Mesenchymal stem cell (in vitro differentiated cells and primary cell): ENCODE results near the gene GOLT1A.

Source experiments
- DNase-seq: peaks from one replicate; pipeline ENCODE4 v3.0.0-alpha.2; 2013
- H2AFZ ChIP-seq: one replicate; pipeline ENCODE4 v1.6.1; 2013; ENCODE audit warnings: low read depth, mild to moderate bottlenecking, control low read depth, inconsistent platforms, low read length, moderate library complexity
- H2AK5ac ChIP-seq: 2 replicates; pipeline ENCODE4 v1.6.1; 2013; ENCODE audit warnings: low read length, moderate library complexity, mild to moderate bottlenecking, inconsistent platforms; ENCODE audit not compliant: severe bottlenecking
- H2BK120ac ChIP-seq: one replicate; pipeline ENCODE4 v1.6.1; 2013; ENCODE audit warnings: low read depth, mild to moderate bottlenecking, inconsistent platforms, low read length, moderate library complexity
- H2BK12ac ChIP-seq, 2 experiments: one replicate each; pipeline ENCODE4 v1.6.1; 2013; ENCODE audit warnings: inconsistent platforms in 2 of 2, low read length in 2 of 2, mild to moderate bottlenecking in 2 of 2, moderate library complexity in 2 of 2, control low read depth in 1 of 2
- H2BK15ac ChIP-seq: one replicate; pipeline ENCODE4 v1.6.1; 2013; ENCODE audit warnings: mild to moderate bottlenecking, low read depth, inconsistent platforms; ENCODE audit not compliant: poor library complexity, severe bottlenecking
- H2BK5ac ChIP-seq: 2 replicates; pipeline ENCODE4 v1.6.1; 2013; ENCODE audit warnings: low read depth, mild to moderate bottlenecking, low read length, control low read depth, inconsistent platforms; ENCODE audit not compliant: poor library complexity, severe bottlenecking
- H3K14ac ChIP-seq, 2 experiments: one replicate each; pipeline ENCODE4 v1.6.1; 2013; ENCODE audit warnings: inconsistent platforms in 2 of 2, low read length in 2 of 2, control low read depth in 1 of 2, mild to moderate bottlenecking in 1 of 2, moderate library complexity in 1 of 2
- H3K18ac ChIP-seq, 2 experiments: one replicate each; pipeline ENCODE4 v1.6.1; 2013; ENCODE audit warnings: inconsistent platforms in 2 of 2, low read length in 2 of 2, control low read depth in 1 of 2, low read depth in 1 of 2, mild to moderate bottlenecking in 1 of 2
- H3K23ac ChIP-seq, 2 experiments: one replicate each; pipeline ENCODE4 v1.6.1; 2013; ENCODE audit warnings: inconsistent platforms in 2 of 2, low read length in 2 of 2, mild to moderate bottlenecking in 2 of 2, moderate library complexity in 2 of 2, control low read depth in 1 of 2
- H3K27ac ChIP-seq: 2 replicates; pipeline ENCODE4 v1.5.1; 2013; ENCODE audit warnings: mild to moderate bottlenecking, moderate library complexity, low read length, control low read depth, inconsistent platforms; ENCODE audit not compliant: poor library complexity, severe bottlenecking
- H3K27me3 ChIP-seq, 2 experiments: 2 replicates each; pipeline versions ENCODE4 v1.6.1 to v1.7.0; 2013; ENCODE audit warnings: low read length in 2 of 2, mild to moderate bottlenecking in 2 of 2, moderate library complexity in 2 of 2, control low read depth in 1 of 2, inconsistent platforms in 1 of 2; ENCODE audit not compliant: control insufficient read depth in 1 of 2, insufficient read depth in 1 of 2
- H3K36me3 ChIP-seq, 2 experiments: 2 replicates each; pipeline versions ENCODE4 v1.6.1 to v1.7.0; 2013; ENCODE audit warnings: low read length in 2 of 2, control low read depth in 1 of 2, inconsistent platforms in 1 of 2, low read depth in 1 of 2, mild to moderate bottlenecking in 1 of 2; ENCODE audit not compliant: insufficient read depth in 2 of 2, control insufficient read depth in 1 of 2
- H3K4ac ChIP-seq, 2 experiments: one replicate each; pipeline ENCODE4 v1.6.1; 2013; ENCODE audit warnings: inconsistent platforms in 2 of 2, low read length in 2 of 2, mild to moderate bottlenecking in 2 of 2, moderate library complexity in 2 of 2, control low read depth in 1 of 2, low read depth in 1 of 2
- H3K4me1 ChIP-seq: 2 replicates; pipeline ENCODE4 v1.6.1; 2013; ENCODE audit warnings: low read depth, low read length, control low read depth; ENCODE audit not compliant: control insufficient read depth, insufficient read depth
- H3K4me2 ChIP-seq: 2 replicates; pipeline ENCODE4 v1.6.1; 2013; ENCODE audit warnings: low read length, mild to moderate bottlenecking, inconsistent platforms; ENCODE audit not compliant: poor library complexity, severe bottlenecking
- H3K4me3 ChIP-seq, 2 experiments: 2 replicates each; pipeline versions ENCODE4 v1.5.1 to v1.7.0; 2013; ENCODE audit warnings: low read length in 2 of 2, mild to moderate bottlenecking in 2 of 2, control low read depth in 1 of 2, low read depth in 1 of 2; ENCODE audit not compliant: insufficient read depth in 1 of 2
- H3K79me1 ChIP-seq: replicated peaks from 2 replicates; pipeline ENCODE4 v1.6.1; 2013; ENCODE audit warnings: mild to moderate bottlenecking, control low read depth, low read length, inconsistent platforms; ENCODE audit not compliant: poor library complexity, severe bottlenecking
- H3K9ac ChIP-seq: 2 replicates; pipeline ENCODE4 v1.7.0; 2013; ENCODE audit warnings: mild to moderate bottlenecking, low read length, moderate library complexity
- H3K9me3 ChIP-seq: 2 replicates; pipeline ENCODE4 v1.7.0; 2013; ENCODE audit warnings: mild to moderate bottlenecking, low read length; ENCODE audit not compliant: control insufficient read depth
- H4K8ac ChIP-seq: one replicate; pipeline ENCODE4 v1.6.1; 2013; ENCODE audit warnings: inconsistent platforms, mild to moderate bottlenecking, low read length, moderate library complexity
- H4K91ac ChIP-seq: one replicate; pipeline ENCODE4 v1.6.1; 2013; ENCODE audit warnings: mild to moderate bottlenecking, low read length, inconsistent platforms
- WGBS: methylation state at CpG from one replicate; pipeline ENCODE4 v1.1.7; 2013; ENCODE audit warnings: mixed read lengths; 5-methylcytosine and 5-hydroxymethylcytosine counted together

Gene GOLT1A

GRCh38 chr1:204259196-204259595 is 45.4 kb upstream of the GOLT1A start:
- Histone ChIP-seq H3K27me3 (peaks cover 23 to 37% of the 10 kb centered on the region in 2 experiments), H3K14ac (no peak overlapping the region), H2AK5ac (no peak overlapping the region), H3K4ac (peak overlapping the region in 1 of 2 experiments; percentile 49), H4K8ac (no peak overlapping the region), H3K4me2 (no peak overlapping the region), H2BK12ac (peak overlapping the region in 1 of 2 experiments; percentile 34), H3K4me3 (no peak overlapping the region), H3K9ac (no peak overlapping the region), H3K27ac (no peak overlapping the region), H3K4me1 (peaks cover 1% of the 10 kb centered on the region), H2BK5ac (no peak overlapping the region), H3K23ac (no peak overlapping the region), H3K9me3 (no peaks in the 10 kb centered on the region), H3K79me1 (no peaks in the 10 kb centered on the region), H2BK15ac (no peak overlapping the region), H3K18ac (no peak overlapping the region), H2AFZ (no peak overlapping the region), H3K36me3 (no peaks in the 10 kb centered on the region), H4K91ac (no peak overlapping the region), H2BK120ac (no peak overlapping the region)
- DNase-seq = no peak
- WGBS = 93% methylated on average over 15 of the region's 18 CpGs

GRCh38 chr1:204258213-204259115 is 44.7 kb upstream of the GOLT1A start:
- no peaks in the 10 kb centered on the region for H3K79me1 ChIP-seq
- 64% methylated on average over 6 of the region's 7 CpGs for WGBS
- DNase-seq = peak; percentile 69

GRCh38 chr1:204257446-204257845 is 43.7 kb upstream of the GOLT1A start:
- no peak for DNase-seq
- WGBS = 96% methylated on average over 22 of the region's 24 CpGs
- Histone ChIP-seq H3K18ac (no peak overlapping the region), H3K36me3 (no peaks in the 10 kb centered on the region), H4K8ac (peak overlapping the region; percentile 29), H4K91ac (no peak overlapping the region), H2BK120ac (no peak overlapping the region), H3K9me3 (no peaks in the 10 kb centered on the region), H2AFZ (no peak overlapping the region), H3K79me1 (no peaks in the 10 kb centered on the region), H2BK12ac (peak overlapping the region in 1 of 2 experiments; percentile 86), H3K27ac (no peak overlapping the region), H3K23ac (no peak overlapping the region), H2BK5ac (no peak overlapping the region), H3K4ac (no peak overlapping the region), H3K9ac (no peak overlapping the region), H3K4me3 (no peak overlapping the region), H3K27me3 (peaks cover 10 to 22% of the 10 kb centered on the region in 2 experiments), H3K4me1 (peaks cover 1% of the 10 kb centered on the region), H2BK15ac (no peak overlapping the region), H3K14ac (no peak overlapping the region), H2AK5ac (no peak overlapping the region), H3K4me2 (no peak overlapping the region)

More at GRCh38 chr1:204258213-204259115, 44.7 kb upstream of the GOLT1A start:
- no peak overlapping the region for H2BK12ac ChIP-seq
- H4K91ac ChIP-seq = no peak overlapping the region
- H2AK5ac ChIP-seq = no peak overlapping the region
- no peaks in the 10 kb centered on the region for H3K36me3 ChIP-seq
- peaks cover 20 to 30% of the 10 kb centered on the region in 2 experiments for H3K27me3 ChIP-seq
- no peak overlapping the region for H3K14ac ChIP-seq
- no peak overlapping the region for H2AFZ ChIP-seq
- no peak overlapping the region for H3K4me3 ChIP-seq
- no peak overlapping the region for H3K4me2 ChIP-seq
- no peaks in the 10 kb centered on the region for H3K9me3 ChIP-seq
- peaks cover 1% of the 10 kb centered on the region for H3K4me1 ChIP-seq
- no peak overlapping the region for H2BK15ac ChIP-seq
- peak overlapping the region in 1 of 2 experiments; percentile 49 for H3K4ac ChIP-seq
- H3K23ac ChIP-seq = no peak overlapping the region
- no peak overlapping the region for H2BK5ac ChIP-seq
- peak overlapping the region; percentile 1 for H4K8ac ChIP-seq
- no peak overlapping the region for H2BK120ac ChIP-seq
- no peak overlapping the region for H3K9ac ChIP-seq
- no peak overlapping the region for H3K18ac ChIP-seq
- no peak overlapping the region for H3K27ac ChIP-seq

GRCh38 chr1:204256531-204256930 is 42.7 kb upstream of the GOLT1A start:
- no peak overlapping the region for H2BK15ac ChIP-seq
- H3K23ac ChIP-seq = no peak overlapping the region
- H2AFZ ChIP-seq = no peak overlapping the region
- peak overlapping the region in 1 of 2 experiments; percentile 40 for H3K4ac ChIP-seq
- no peak overlapping the region for H2AK5ac ChIP-seq
- no peak overlapping the region for H2BK120ac ChIP-seq
- H3K4me1 ChIP-seq = peaks cover 1% of the 10 kb centered on the region
- H3K36me3 ChIP-seq = no peaks in the 10 kb centered on the region
- H4K8ac ChIP-seq = peak overlapping the region; percentile 19
- H4K91ac ChIP-seq = no peak overlapping the region
- WGBS = 92% methylated on average over 10 of the region's 10 CpGs
- no peak overlapping the region for H2BK5ac ChIP-seq
- no peaks in the 10 kb centered on the region for H3K79me1 ChIP-seq
- no peak overlapping the region for H3K4me3 ChIP-seq
- peak overlapping the region in 1 of 2 experiments; percentile 2 for H3K14ac ChIP-seq
- DNase-seq = no peak
- H3K4me2 ChIP-seq = no peak overlapping the region
- H3K27me3 ChIP-seq = peaks cover 7 to 22% of the 10 kb centered on the region in 2 experiments
- no peak overlapping the region for H3K27ac ChIP-seq
- peak overlapping the region in 1 of 2 experiments; percentile 71 for H2BK12ac ChIP-seq
- H3K18ac ChIP-seq = no peak overlapping the region
- no peaks in the 10 kb centered on the region for H3K9me3 ChIP-seq
- no peak overlapping the region for H3K9ac ChIP-seq
